HCT116 (cell line): Measurements from ENCODE around the gene ARHGAP10. TPM values are rescaled to one million over a fixed set of nuclear protein-coding genes. Genes with fewer than 3 reads are reported as not detected.
A peak's percentile ranks its signal among the peaks of the same experiment; 100 is the strongest.

Experiments used
- ATAC-seq: fragments of 200-7000 bp; cut with Tn5 transposase; 2 replicates; pipeline ENCODE4 v1.9.1; 2020; ENCODE audit warnings: mild to moderate bottlenecking, moderate library complexity
- BruUV-seq: library from RNA; stranded (reverse); fragments of 400-500 nt; replicated peaks from 2 replicates; lab custom pipeline; 2021; lab: Mats Ljungman, UMichigan
- CTCF ChIA-PET: fragments of 300-600 bp; sonication (Branson Sonifier 250); formaldehyde crosslinking; loops from one replicate; lab custom pipeline; 2021; ENCODE audit warnings: antibody characterized with exemption; lab: Charles Lee
- POLR2A ChIA-PET: fragments of 300-600, 350-600 bp; sonication (Branson Sonifier 250); formaldehyde crosslinking; loops from one replicate; lab custom pipeline; 2021; ENCODE audit warnings: antibody characterized with exemption; lab: Charles Lee
- RAD21 ChIA-PET, 2 experiments: fragments of 300-600 bp; sonication (Branson Sonifier 250); formaldehyde crosslinking; loops; one replicate each; lab custom pipeline; 2023; ENCODE audit warnings: low total read pairs in 2 of 2; ENCODE audit not compliant: uncharacterized antibody in 2 of 2, unreplicated experiment in 2 of 2, low non-redundant PET in 1 of 2; lab: Charles Lee
- DNase-seq: peaks from one replicate; pipeline ENCODE4 v3.0.0-alpha.2; 2010; ENCODE audit warnings: low read depth, low spot score
- H2AFZ ChIP-seq: fragments of 200-600 bp; shearing (Covaris generic), sonication (generic); 2 replicates; pipeline ENCODE4 v1.6.1; 2017; ENCODE audit warnings: low read depth, mixed run types, mixed read lengths, antibody characterized with exemption, low read length; ENCODE audit not compliant: poor library complexity, severe bottlenecking
- H3K27ac ChIP-seq: 2 replicates; pipeline ENCODE4 v1.5.1; 2012; ENCODE audit warnings: low read depth, low read length
- H3K27me3 ChIP-seq: fragments of 200-600 bp; sonication (generic); 2 replicates; pipeline ENCODE4 v1.6.1; 2016; ENCODE audit warnings: mixed run types, low read length, mixed read lengths; ENCODE audit not compliant: insufficient read depth
- H3K36me3 ChIP-seq, 2 experiments: fragments of 200-500 bp in 1 of 2; fragments of 200-600 bp in 1 of 2; sonication (Bioruptor generic) in 1 of 2; sonication (generic) in 1 of 2; 2 replicates each; pipeline versions ENCODE4 v1.5.1 to v1.6.1; 2014 to 2016; ENCODE audit warnings: low read length in 2 of 2, inconsistent platforms in 1 of 2, mixed read lengths in 1 of 2, mixed run types in 1 of 2; ENCODE audit not compliant: insufficient read depth in 2 of 2, control insufficient read depth in 1 of 2
- H3K4me1 ChIP-seq, 2 experiments: fragments of 200-600 bp in 1 of 2; sonication (generic) in 1 of 2; 2 replicates each; pipeline versions ENCODE4 v1.5.1 to v1.6.1; 2012 to 2017; ENCODE audit warnings: low read length in 2 of 2, inconsistent platforms in 1 of 2, mild to moderate bottlenecking in 1 of 2, mixed read lengths in 1 of 2, mixed run types in 1 of 2, moderate library complexity in 1 of 2; ENCODE audit not compliant: insufficient read depth in 2 of 2, control insufficient read depth in 1 of 2
- H3K4me2 ChIP-seq: fragments of 200-600 bp; sonication (generic); 2 replicates; pipeline ENCODE4 v1.6.1; 2017; ENCODE audit warnings: mixed run types, low read length, mixed read lengths
- H3K4me3 ChIP-seq, 2 experiments: fragments of 200-600 bp in 1 of 2; sonication (generic) in 1 of 2; replicated peaks in 1 of 2; 2 replicates each; pipeline ENCODE4 v1.5.1; 2011 to 2016; ENCODE audit warnings: low read length in 2 of 2, control low read depth in 1 of 2, low read depth in 1 of 2, mild to moderate bottlenecking in 1 of 2, mixed read lengths in 1 of 2, mixed run types in 1 of 2
- H3K79me2 ChIP-seq: fragments of 200-600 bp; sonication (generic); 2 replicates; pipeline ENCODE4 v1.6.1; 2017; ENCODE audit warnings: mild to moderate bottlenecking, mixed run types, low read length, moderate library complexity, mixed read lengths; ENCODE audit not compliant: insufficient read depth
- H3K9ac ChIP-seq: fragments of 200-600 bp; sonication (generic); 2 replicates; pipeline ENCODE4 v1.6.1; 2016; ENCODE audit warnings: low read length, mixed read lengths
- H3K9me2 ChIP-seq: fragments of 200-600 bp; sonication (generic), shearing (Covaris generic); 2 replicates; pipeline ENCODE4 v1.6.1; 2017; ENCODE audit warnings: mixed run types, mild to moderate bottlenecking, moderate library complexity; ENCODE audit not compliant: insufficient read depth
- H3K9me3 ChIP-seq, 2 experiments: fragments of 200-500 bp in 1 of 2; fragments of 200-600 bp in 1 of 2; sonication (Bioruptor generic) in 1 of 2; sonication (generic) in 1 of 2; 2 replicates each; pipeline ENCODE4 v1.6.1; 2014 to 2017; ENCODE audit warnings: low read length in 2 of 2, mixed read lengths in 2 of 2, inconsistent platforms in 1 of 2, low read depth in 1 of 2, mild to moderate bottlenecking in 1 of 2, mixed run types in 1 of 2, moderate library complexity in 1 of 2; ENCODE audit not compliant: control insufficient read depth in 1 of 2, insufficient read depth in 1 of 2
- H4K20me1 ChIP-seq: fragments of 200-600 bp; sonication (generic), shearing (Covaris generic); 2 replicates; pipeline ENCODE4 v1.6.1; 2017; ENCODE audit warnings: mixed run types, mild to moderate bottlenecking, moderate library complexity; ENCODE audit not compliant: insufficient read depth
- ATF3 ChIP-seq: IDR thresholded peaks from 2 replicates; pipeline ENCODE4 v1.6.1; 2012
- CEBPB ChIP-seq: IDR thresholded peaks from 2 replicates; pipeline ENCODE4 v1.6.1; 2012; ENCODE audit warnings: low read depth
- CTCF ChIP-seq, 3 experiments: fragments of 200-600 bp in 1 of 3; sonication (generic) in 1 of 3; IDR thresholded peaks in 2 of 3; conservative IDR thresholded peaks in 1 of 3; 2 replicates each; pipeline ENCODE4 v1.5.1; 2012 to 2017; ENCODE audit warnings: low read depth in 2 of 3, low read length in 2 of 3, antibody characterized with exemption in 1 of 3, borderline replicate concordance in 1 of 3, control low read depth in 1 of 3, mild to moderate bottlenecking in 1 of 3, mixed read lengths in 1 of 3, mixed run types in 1 of 3, moderate library complexity in 1 of 3; ENCODE audit not compliant: insufficient read depth in 1 of 3
- MAX ChIP-seq: IDR thresholded peaks from 2 replicates; pipeline ENCODE4 v1.6.1; 2012
- POLR2A ChIP-seq: IDR thresholded peaks from 2 replicates; pipeline ENCODE4 v1.7.0; 2011; ENCODE audit warnings: borderline replicate concordance; ENCODE audit not compliant: insufficient read depth, insufficient read length; ENCODE audit errors: extremely low read depth
- RAD21 ChIP-seq: IDR thresholded peaks from 2 replicates; pipeline ENCODE4 v1.6.1; 2012; ENCODE audit warnings: low read depth, mild to moderate bottlenecking
- REST ChIP-seq: IDR thresholded peaks from 2 replicates; pipeline ENCODE4 v1.6.1; 2012; ENCODE audit warnings: low read depth
- SRF ChIP-seq: IDR thresholded peaks from 2 replicates; pipeline ENCODE4 v1.6.1; 2012; ENCODE audit warnings: low read depth
- YY1 ChIP-seq: IDR thresholded peaks from 2 replicates; pipeline ENCODE4 v1.6.1; 2011; ENCODE audit warnings: low read length, low read depth, moderate library complexity, mild to moderate bottlenecking; ENCODE audit not compliant: insufficient replicate concordance; ENCODE audit errors: extremely low read depth
- ZNF274 ChIP-seq: fragments of 200-500 bp; sonication (Bioruptor generic); IDR thresholded peaks from 2 replicates; pipeline ENCODE4 v1.6.1; 2014; ENCODE audit warnings: mild to moderate bottlenecking, low read depth, low read length, inconsistent platforms
- intact Hi-C: fragments of 100-400 bp; cut with micrococcal nuclease; formaldehyde crosslinking; loops from 2 replicates; pipeline ENCODE4 v1.10.0; 2022
- total RNA-seq: library from RNA; stranded (reverse); gene quantifications from one replicate; pipeline ENCODE4 v1.2.1, GENCODE V29; 2021; ENCODE audit not compliant: unreplicated experiment

ARHGAP10 gene
- total RNA-seq, 1 experiment from 2014 or later = 24.7 TPM

GRCh38 chr4:147704846-147705245 lies 27.0 kb upstream of the ARHGAP10 start (continued):
- no peak for TF ChIP-seq REST
- no peak for TF ChIP-seq CEBPB
- no peak for TF ChIP-seq MAX

- POLR2A ChIA-PET = no interaction called here
- Histone ChIP-seq H4K20me1 (no peaks in the 10 kb centered on the region), H2AFZ (peak overlapping the region; percentile 97), H3K27ac (peak overlapping the region; percentile 11; the same call in 1 of the 2 replicates), H3K9ac (peak overlapping the region; percentile 29; the same call in 1 of the 2 replicates), H3K36me3 (no peaks in the 10 kb centered on the region), H3K9me2 (no peaks in the 10 kb centered on the region), H3K27me3 (no peaks in the 10 kb centered on the region), H3K79me2 (no peaks in the 10 kb centered on the region), H3K4me3 (peak overlapping the region; percentile 29 to 34), H3K9me3 (no peaks in the 10 kb centered on the region), H3K4me2 (peak overlapping the region; percentile 58), H3K4me1 (peaks cover 0 to 9% of the 10 kb centered on the region in 2 experiments; a peak in 1 of 4 replicates)
- intact Hi-C loops = loop anchor here (1.0 kb wide), 1 partner anchor 158 kb away; no protein-coding TSS in a partner anchor
- DNase-seq = peak; percentile 66
- TSS peak; percentile 81 for BruUV-seq
- TF ChIP-seq RAD21 = peak; percentile 93
- no peak for TF ChIP-seq SRF
- TF ChIP-seq POLR2A = no peak
- TF ChIP-seq ZNF274 = no peak
- TF ChIP-seq YY1 = peak; percentile 70
- no peak for TF ChIP-seq ATF3
- peak; percentile 80 to 98 (median 97) for TF ChIP-seq CTCF (IDR thresholded peaks at IDR 0.05 in 2 of 3, conservative IDR thresholded peaks at IDR 0.05 in 1 of 3; ENCODE audit: borderline replicate concordance in 1 of 3, insufficient read depth in 1 of 3, low read depth in 2 of 3, low read length in 2 of 3)
- ATAC-seq = peak; percentile 90
- CTCF ChIA-PET = interaction anchor here (0.7 to 2.8 kb wide), 4 partner anchors 25 to 158 kb away, joined by 3 to 29 read pairs (median 3); partner anchors contain the start of gene PRMT9
- RAD21 ChIA-PET = interaction anchor here in 1 of 2 experiments (1.2 kb wide), 1 partner anchor 159 kb away, joined by 4 read pairs; no protein-coding TSS in a partner anchor
Measured at GRCh38 chr4:147707892-147708672, 23.8 kb upstream of the ARHGAP10 start.
